Activated naive CD8-positive, alpha-beta T cell treated with anti-CD3 and anti-CD28 coated beads, Interleukin-2, amount 10 ng/mL, durations not matched to agents 7 days and 5 days (primary cell): ENCODE data around the gene PLPPR3. TPM values are rescaled to one million over a fixed set of nuclear protein-coding genes. Genes with fewer than 3 reads are reported as not detected.

Experiments
- ATAC-seq: fragments of 150-1000 bp; cut with Tn5 transposase; one replicate; pipeline ENCODE4 v1.10.0; 2021; ENCODE audit warnings: low read depth, moderate library complexity
- POLR2A ChIA-PET: fragments of 350-600 bp; sonication (Branson Sonifier 250); formaldehyde crosslinking; loops from one replicate; lab custom pipeline; 2021; ENCODE audit warnings: antibody characterized with exemption; lab: Charles Lee
- DNase-seq: peaks from one replicate; pipeline ENCODE4 v3.0.0; 2021
- H3K27ac Mint-ChIP-seq: one replicate; pipeline ENCODE4 v1.8.0; 2022; ENCODE audit warnings: mild to moderate bottlenecking, mixed read lengths
- H3K27me3 Mint-ChIP-seq: one replicate; pipeline ENCODE4 v1.8.0; 2022; ENCODE audit warnings: mild to moderate bottlenecking, moderate library complexity, mixed read lengths
- H3K36me3 Mint-ChIP-seq: one replicate; pipeline ENCODE4 v1.8.0; 2021; ENCODE audit warnings: mild to moderate bottlenecking, mixed read lengths
- H3K4me1 Mint-ChIP-seq: one replicate; pipeline ENCODE4 v1.8.0; 2021; ENCODE audit warnings: mixed read lengths
- H3K4me3 Mint-ChIP-seq: one replicate; pipeline ENCODE4 v1.8.0; 2022; ENCODE audit warnings: mild to moderate bottlenecking, moderate library complexity, mixed read lengths
- H3K9me3 Mint-ChIP-seq: one replicate; pipeline ENCODE4 v1.8.0; 2021; ENCODE audit warnings: mixed read lengths
- total RNA-seq, 2 experiments: library from RNA; stranded (reverse); gene quantifications; one replicate each; pipeline ENCODE4 v1.2.3, GENCODE V29; 2021

The PLPPR3 gene
- total RNA-seq, 2 experiments from 2014 or later = not detected

- POLR2A ChIA-PET = no interaction called here
- DNase-seq (no peak), ATAC-seq (no peak)
- no peak overlapping the region for H3K4me3 Mint-ChIP-seq
- no peaks in the 10 kb centered on the region for H3K27me3 Mint-ChIP-seq
- peaks cover 21% of the 10 kb centered on the region for H3K36me3 Mint-ChIP-seq
- peaks cover 9% of the 10 kb centered on the region for H3K4me1 Mint-ChIP-seq
- H3K27ac Mint-ChIP-seq = no peak overlapping the region
- H3K9me3 Mint-ChIP-seq = no peaks in the 10 kb centered on the region
These were observed 14.8 kb downstream of the PLPPR3 start for GRCh38 chr19:806815-807421.

- H3K4me1 Mint-ChIP-seq = peaks cover 15% of the 10 kb centered on the region
- no peak overlapping the region for H3K27ac Mint-ChIP-seq
- POLR2A ChIA-PET = interaction anchor here (0.6 kb wide), 1 partner anchor 33 kb away, joined by 3 read pairs; no protein-coding TSS in a partner anchor
- no peak for ATAC-seq
- H3K9me3 Mint-ChIP-seq = no peaks in the 10 kb centered on the region
- H3K36me3 Mint-ChIP-seq = peaks cover 21% of the 10 kb centered on the region
- DNase-seq = no peak
- H3K27me3 Mint-ChIP-seq = no peaks in the 10 kb centered on the region
- no peak overlapping the region for H3K4me3 Mint-ChIP-seq
These were observed 15.9 kb downstream of the PLPPR3 start for GRCh38 chr19:805600-806550.

GRCh38 chr19:805166-805551, 16.6 kb downstream of the PLPPR3 start:
- peak; percentile 44 for DNase-seq
- H3K4me1 Mint-ChIP-seq = peaks cover 21% of the 10 kb centered on the region
- no peaks in the 10 kb centered on the region for H3K27me3 Mint-ChIP-seq
- no peak overlapping the region for H3K4me3 Mint-ChIP-seq
- POLR2A ChIA-PET = interaction anchor here (0.6 kb wide), 1 partner anchor 34 kb away, joined by 3 read pairs; no protein-coding TSS in a partner anchor
- no peaks in the 10 kb centered on the region for H3K9me3 Mint-ChIP-seq
- H3K27ac Mint-ChIP-seq = no peak overlapping the region
- ATAC-seq = no peak
- H3K36me3 Mint-ChIP-seq = peaks cover 24% of the 10 kb centered on the region

- POLR2A ChIA-PET = interaction anchor here (0.6 kb wide), 1 partner anchor 34 kb away, joined by 3 read pairs; no protein-coding TSS in a partner anchor
- H3K27me3 Mint-ChIP-seq = no peaks in the 10 kb centered on the region
- peaks cover 26% of the 10 kb centered on the region for H3K4me1 Mint-ChIP-seq
- no peak overlapping the region for H3K4me3 Mint-ChIP-seq
- no peak overlapping the region for H3K27ac Mint-ChIP-seq
- no peaks in the 10 kb centered on the region for H3K9me3 Mint-ChIP-seq
- DNase-seq = no peak
- ATAC-seq = no peak
- peaks cover 26% of the 10 kb centered on the region for H3K36me3 Mint-ChIP-seq
These were observed 17.2 kb downstream of the PLPPR3 start for GRCh38 chr19:804419-805165.

- Mint-ChIP-seq H3K36me3 (peaks cover 33% of the 10 kb centered on the region), H3K4me1 (peaks cover 31% of the 10 kb centered on the region), H3K9me3 (no peaks in the 10 kb centered on the region), H3K27ac (no peak overlapping the region), H3K4me3 (no peak overlapping the region), H3K27me3 (no peaks in the 10 kb centered on the region)
- DNase-seq = no peak
- POLR2A ChIA-PET = no interaction called here
- no peak for ATAC-seq
These were observed 17.9 kb downstream of the PLPPR3 start for GRCh38 chr19:803686-804418.

- no peak for ATAC-seq
- H3K9me3 Mint-ChIP-seq = no peaks in the 10 kb centered on the region
- H3K4me3 Mint-ChIP-seq = no peak overlapping the region
- H3K36me3 Mint-ChIP-seq = peaks cover 37% of the 10 kb centered on the region
- no peak for DNase-seq
- POLR2A ChIA-PET = no interaction called here
- H3K27me3 Mint-ChIP-seq = no peaks in the 10 kb centered on the region
- peaks cover 31% of the 10 kb centered on the region for H3K4me1 Mint-ChIP-seq
- no peak overlapping the region for H3K27ac Mint-ChIP-seq
These were observed 18.6 kb downstream of the PLPPR3 start for GRCh38 chr19:803099-803561.

GRCh38 chr19:802498-803098, 19.2 kb downstream of the PLPPR3 start:
- Mint-ChIP-seq H3K4me1 (peaks cover 28% of the 10 kb centered on the region), H3K27ac (no peak overlapping the region), H3K27me3 (no peaks in the 10 kb centered on the region), H3K9me3 (no peaks in the 10 kb centered on the region), H3K4me3 (peak overlapping the region; percentile 22), H3K36me3 (peaks cover 33% of the 10 kb centered on the region)
- no peak for ATAC-seq
- DNase-seq = no peak
- POLR2A ChIA-PET = no interaction called here

GRCh38 chr19:801861-802497, 19.8 kb downstream of the PLPPR3 start:
- peaks cover 26% of the 10 kb centered on the region for H3K4me1 Mint-ChIP-seq
- POLR2A ChIA-PET = interaction anchor here (1.0 to 1.1 kb wide), 2 partner anchors 12 to 199 kb away, joined by 3 read pairs; no protein-coding TSS in a partner anchor

GRCh38 chr19:801030-801860, 20.5 kb downstream of the PLPPR3 start:
- H3K27ac Mint-ChIP-seq = peak overlapping the region; percentile 69
- peak overlapping the region; percentile 71 for H3K4me3 Mint-ChIP-seq
- H3K9me3 Mint-ChIP-seq = no peaks in the 10 kb centered on the region
- no peaks in the 10 kb centered on the region for H3K27me3 Mint-ChIP-seq
- DNase-seq (peak; percentile 50), ATAC-seq (no peak)
- peaks cover 27% of the 10 kb centered on the region for H3K4me1 Mint-ChIP-seq
- POLR2A ChIA-PET = interaction anchor here (1.0 to 1.3 kb wide), 3 partner anchors 12 to 200 kb away, joined by 3 read pairs; no protein-coding TSS in a partner anchor
- peaks cover 26% of the 10 kb centered on the region for H3K36me3 Mint-ChIP-seq

More at GRCh38 chr19:801861-802497, 19.8 kb downstream of the PLPPR3 start:
- DNase-seq (no peak), ATAC-seq (no peak)
- peak overlapping the region; percentile 71 for H3K4me3 Mint-ChIP-seq
- peaks cover 26% of the 10 kb centered on the region for H3K36me3 Mint-ChIP-seq
- no peaks in the 10 kb centered on the region for H3K9me3 Mint-ChIP-seq
- H3K27me3 Mint-ChIP-seq = no peaks in the 10 kb centered on the region
- peak overlapping the region; percentile 45 for H3K27ac Mint-ChIP-seq

GRCh38 chr19:800360-801029, 21.3 kb downstream of the PLPPR3 start:
- H3K4me1 Mint-ChIP-seq = peaks cover 27% of the 10 kb centered on the region
- DNase-seq (no peak), ATAC-seq (no peak)
- H3K36me3 Mint-ChIP-seq = peaks cover 26% of the 10 kb centered on the region
- no peaks in the 10 kb centered on the region for H3K27me3 Mint-ChIP-seq
- H3K9me3 Mint-ChIP-seq = no peaks in the 10 kb centered on the region
- peak overlapping the region; percentile 92 for H3K4me3 Mint-ChIP-seq
- POLR2A ChIA-PET = interaction anchor here (1.3 kb wide), 1 partner anchor 119 kb away, joined by 3 read pairs; no protein-coding TSS in a partner anchor
- peak overlapping the region; percentile 69 for H3K27ac Mint-ChIP-seq
